Astrocyte of the cerebellum (primary cell): ENCODE data around the gene C15orf39.

ENCODE experiments used
- DNase-seq: peaks from one replicate; pipeline ENCODE4 v3.0.0-alpha.2; 2011; ENCODE audit warnings: low read depth
- H3K4me3 ChIP-seq: 2 replicates; pipeline ENCODE4 v1.5.1; 2011; ENCODE audit warnings: mild to moderate bottlenecking, low read depth, low read length, moderate library complexity
- in situ Hi-C: cut with HindIII; loops from 2 replicates; pipeline ENCODE4 v1.10.0; 2017; ENCODE audit warnings: low sequenced_read_pairs
- TF ChIP-seq, protein P1 (sequence below): IDR thresholded peaks from 2 replicates; pipeline ENCODE4 v1.5.1; 2012; ENCODE audit warnings: low read length, low read depth, moderate library complexity, mild to moderate bottlenecking; ENCODE audit errors: missing control alignments

Gene C15orf39

DNA sequence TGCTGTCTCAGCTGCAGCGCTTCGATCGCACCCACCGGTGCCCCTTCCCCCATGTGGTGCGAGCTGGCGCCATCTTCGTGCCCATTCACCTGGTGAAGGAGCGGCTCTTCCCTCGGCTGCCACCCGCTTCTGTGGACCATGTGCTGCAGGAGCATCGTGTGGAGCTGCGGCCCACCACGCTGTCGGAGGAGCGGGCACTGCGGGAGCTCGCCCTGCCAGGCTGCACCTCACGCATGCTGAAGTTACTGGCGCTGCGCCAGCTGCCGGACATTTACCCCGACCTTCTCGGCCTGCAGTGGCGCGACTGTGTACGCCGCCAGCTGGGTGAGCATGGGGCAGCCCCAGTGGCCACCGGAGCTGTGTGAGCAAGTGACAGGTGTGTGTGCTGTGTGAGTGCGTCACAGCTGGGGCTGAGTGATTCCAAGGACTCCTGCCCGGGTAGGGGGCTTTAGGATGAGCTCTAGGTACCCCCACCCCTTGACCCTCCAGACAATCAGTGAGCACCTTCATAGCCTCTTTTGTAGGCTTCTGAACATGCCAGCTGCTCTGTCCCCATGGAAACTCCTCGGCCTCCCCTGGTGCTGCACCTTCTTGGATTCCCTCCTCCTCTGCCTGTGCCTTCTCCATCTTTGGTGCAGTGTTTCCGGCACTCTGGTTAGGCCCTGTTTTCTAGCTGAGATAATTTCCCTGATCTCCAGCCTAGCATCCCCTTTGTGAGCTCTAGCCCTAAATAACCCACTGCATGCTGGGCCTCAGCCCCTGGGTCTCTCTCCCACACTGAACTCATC is 7.0 kb downstream of the C15orf39 start:
- in situ Hi-C loops, result no loop called here
- TF ChIP-seq, protein P1, sequence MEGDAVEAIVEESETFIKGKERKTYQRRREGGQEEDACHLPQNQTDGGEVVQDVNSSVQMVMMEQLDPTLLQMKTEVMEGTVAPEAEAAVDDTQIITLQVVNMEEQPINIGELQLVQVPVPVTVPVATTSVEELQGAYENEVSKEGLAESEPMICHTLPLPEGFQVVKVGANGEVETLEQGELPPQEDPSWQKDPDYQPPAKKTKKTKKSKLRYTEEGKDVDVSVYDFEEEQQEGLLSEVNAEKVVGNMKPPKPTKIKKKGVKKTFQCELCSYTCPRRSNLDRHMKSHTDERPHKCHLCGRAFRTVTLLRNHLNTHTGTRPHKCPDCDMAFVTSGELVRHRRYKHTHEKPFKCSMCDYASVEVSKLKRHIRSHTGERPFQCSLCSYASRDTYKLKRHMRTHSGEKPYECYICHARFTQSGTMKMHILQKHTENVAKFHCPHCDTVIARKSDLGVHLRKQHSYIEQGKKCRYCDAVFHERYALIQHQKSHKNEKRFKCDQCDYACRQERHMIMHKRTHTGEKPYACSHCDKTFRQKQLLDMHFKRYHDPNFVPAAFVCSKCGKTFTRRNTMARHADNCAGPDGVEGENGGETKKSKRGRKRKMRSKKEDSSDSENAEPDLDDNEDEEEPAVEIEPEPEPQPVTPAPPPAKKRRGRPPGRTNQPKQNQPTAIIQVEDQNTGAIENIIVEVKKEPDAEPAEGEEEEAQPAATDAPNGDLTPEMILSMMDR, result no peak
- DNase-seq, result no peak
- no peak overlapping the region for H3K4me3 ChIP-seq

GRCh38 chr15:75209289-75209676 is 7.6 kb downstream of the C15orf39 start:
- no peak overlapping the region for H3K4me3 ChIP-seq
- TF ChIP-seq, protein P1, result no peak
- DNase-seq, result no peak
- in situ Hi-C loops, result no loop called here

DNA sequence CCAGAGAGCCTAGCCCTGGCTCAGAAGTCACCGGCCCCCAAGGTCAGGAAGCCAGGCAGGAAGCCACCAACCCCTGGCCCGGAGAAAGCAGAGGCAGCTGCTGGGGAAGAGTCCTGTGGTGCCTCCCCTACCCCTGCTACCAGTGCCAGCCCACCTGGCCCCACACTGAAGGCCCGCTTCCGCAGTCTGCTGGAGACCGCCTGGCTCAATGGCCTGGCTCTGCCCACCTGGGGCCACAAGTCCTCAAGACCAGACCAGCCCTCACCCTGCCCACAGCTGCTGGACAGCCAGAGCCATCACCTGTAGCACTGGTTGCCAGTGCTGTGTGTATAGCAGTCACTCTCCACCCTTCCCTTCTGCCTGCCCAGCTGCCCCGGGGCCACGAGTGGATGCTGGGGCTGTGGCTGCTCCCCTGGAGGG is 9.1 kb downstream of the C15orf39 start:
- in situ Hi-C loops, result no loop called here
- no peak overlapping the region for H3K4me3 ChIP-seq
- DNase-seq, result no peak
- TF ChIP-seq, protein P1, result no peak

DNA sequence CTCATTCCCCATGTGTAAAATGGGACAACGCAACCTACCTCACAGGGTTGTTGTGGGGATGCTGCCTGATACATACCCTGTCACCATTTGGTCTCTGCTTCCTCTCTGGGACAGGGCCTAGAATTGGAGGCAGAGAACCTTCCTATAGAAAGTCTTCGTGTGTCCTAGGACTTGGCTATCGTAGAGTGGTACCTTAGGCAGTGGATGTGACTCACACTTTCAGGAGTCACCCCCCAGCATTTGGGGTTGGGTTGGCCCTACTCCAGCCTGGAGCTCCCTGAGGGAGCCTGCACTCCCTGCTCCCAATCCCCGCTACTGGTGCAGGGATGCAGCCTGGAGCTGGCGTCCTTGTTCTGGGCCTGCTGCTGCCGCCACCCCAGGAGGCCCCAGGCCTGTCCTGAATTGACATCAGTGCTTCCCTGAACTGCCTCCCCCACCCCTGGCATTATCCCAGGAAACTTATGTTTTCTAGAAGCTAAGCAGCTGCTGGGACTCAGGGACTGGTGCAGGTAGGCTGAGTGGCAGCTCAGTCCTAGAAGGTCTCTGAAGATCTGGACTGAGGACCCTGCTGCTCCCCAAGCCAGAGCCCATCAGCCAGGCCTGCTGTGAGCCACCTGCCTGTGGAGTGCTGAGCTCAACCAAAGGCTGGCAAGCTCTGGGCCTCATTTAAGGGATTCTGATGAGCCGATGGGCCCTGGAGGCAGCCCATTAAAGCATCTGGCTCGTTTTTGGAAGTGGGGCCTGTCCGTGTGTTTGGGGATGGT is 9.9 kb downstream of the C15orf39 start:
- in situ Hi-C loops, result no loop called here
- no peak overlapping the region for H3K4me3 ChIP-seq
- no peak for DNase-seq
- TF ChIP-seq, protein P1, result no peak

DNA sequence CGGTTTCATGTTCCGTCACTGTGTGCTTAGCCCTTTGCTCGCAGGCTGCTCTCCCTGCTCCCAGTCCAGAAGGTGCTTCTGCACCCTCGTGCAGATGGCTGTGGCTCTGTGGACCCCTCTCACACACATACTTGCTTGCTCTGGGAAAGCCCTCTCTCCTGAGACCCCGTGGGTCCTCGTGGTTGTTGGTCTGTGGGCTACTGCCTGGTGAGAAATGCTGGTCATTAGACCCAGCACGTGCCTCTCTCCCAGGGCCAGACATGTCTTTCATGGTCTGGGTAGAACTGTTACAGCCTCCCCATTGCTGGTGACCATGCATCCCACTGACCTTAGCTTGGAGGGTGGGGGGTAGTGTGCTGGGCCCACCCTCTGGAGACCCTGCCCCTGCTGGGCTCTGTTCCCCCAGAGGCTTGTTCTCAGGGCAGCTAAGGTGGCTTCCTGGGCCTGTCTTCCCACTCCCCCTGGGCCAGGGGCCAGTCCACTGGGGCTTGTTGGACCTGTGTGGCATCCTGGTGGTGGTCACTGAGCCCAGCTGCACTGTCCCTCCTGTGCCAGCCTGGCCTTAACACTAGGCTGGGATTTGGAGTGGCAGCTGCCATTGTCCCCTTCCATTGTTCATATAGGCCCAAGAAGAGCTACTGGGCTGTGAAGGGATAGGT is 10.6 kb downstream of the C15orf39 start:
- in situ Hi-C loops, result no loop called here
- no peak overlapping the region for H3K4me3 ChIP-seq
- no peak for DNase-seq
- TF ChIP-seq, protein P1, result no peak

- TF ChIP-seq, protein P1, result no peak
- in situ Hi-C loops, result no loop called here
- H3K4me3 ChIP-seq, result no peak overlapping the region
- DNase-seq, result no peak
Observed at GRCh38 chr15:75213212-75213767, 11.6 kb downstream of the C15orf39 start.
